Glomerular visceral epithelial cell (primary cell): Measurements from ENCODE around the gene TPRX1.
"Not testable (repeated sequence)": the region's sequence is repeated elsewhere in the genome, so short reads cannot be mapped to it uniquely, and the experiment has no call there.

Experiments
- DNase-seq: peaks from one replicate; pipeline ENCODE4 v3.0.0-alpha.2; 2016; ENCODE audit errors: extremely low spot score

Gene TPRX1

GRCh38 chr19:47804451-47804850, at the start of gene TPRX1:
TSS of gene TPRX1 (minus strand) at chr19:47804551. CDS start at chr19:47804539, 12 bp downstream.
- DNase-seq: not testable (repeated sequence)

- DNase-seq: no peak
Observed at GRCh38 chr19:47853003-47853402, 48.7 kb upstream of the TPRX1 start.

- no peak for DNase-seq
Observed at GRCh38 chr19:47848823-47849473, 44.6 kb upstream of the TPRX1 start.

GRCh38 chr19:47848425-47848822, 44.1 kb upstream of the TPRX1 start:
- DNase-seq: no peak

- no peak for DNase-seq
Observed at GRCh38 chr19:47842941-47843340, 38.6 kb upstream of the TPRX1 start.

- DNase-seq: no peak
Observed at GRCh38 chr19:47839913-47840312, 35.6 kb upstream of the TPRX1 start.

GRCh38 chr19:47839411-47839810, 35.1 kb upstream of the TPRX1 start:
- DNase-seq: no peak

- DNase-seq: no peak
Observed at GRCh38 chr19:47836038-47836437, 31.7 kb upstream of the TPRX1 start.

- DNase-seq: no peak
Observed at GRCh38 chr19:47832723-47833122, 28.4 kb upstream of the TPRX1 start.

- DNase-seq: no peak
Observed at GRCh38 chr19:47826800-47827199, 22.4 kb upstream of the TPRX1 start.

GRCh38 chr19:47824396-47824795, 20.0 kb upstream of the TPRX1 start:
- DNase-seq: no peak

GRCh38 chr19:47821460-47822020, 17.2 kb upstream of the TPRX1 start, which contains the start of gene CRX:
TSS of gene CRX (plus strand) at chr19:47821937. CDS start at chr19:47834444, 12,507 bp downstream.
- no peak for DNase-seq

GRCh38 chr19:47820410-47820809, 16.1 kb upstream of the TPRX1 start:
- DNase-seq: no peak

GRCh38 chr19:47819858-47820257, 15.5 kb upstream of the TPRX1 start:
- no peak for DNase-seq

- DNase-seq: not testable (repeated sequence)
Observed at GRCh38 chr19:47818221-47818620, 13.9 kb upstream of the TPRX1 start.

GRCh38 chr19:47816270-47816669, 11.9 kb upstream of the TPRX1 start:
- not testable (repeated sequence) for DNase-seq

- DNase-seq: no peak
Observed at GRCh38 chr19:47813995-47814328, 9.6 kb upstream of the TPRX1 start.

- DNase-seq: peak; percentile 65
Observed at GRCh38 chr19:47813304-47813994, 9.1 kb upstream of the TPRX1 start.

GRCh38 chr19:47806435-47806834, 2.1 kb upstream of the TPRX1 start:
- no peak for DNase-seq

- no peak for DNase-seq
Observed at GRCh38 chr19:47805313-47805712, 962 bp upstream of the TPRX1 start.

- DNase-seq: not testable (repeated sequence)
Observed at GRCh38 chr19:47803671-47804070, 680 bp downstream of the TPRX1 start.

- not testable (repeated sequence) for DNase-seq
Observed at GRCh38 chr19:47803148-47803547, 1.2 kb downstream of the TPRX1 start.

GRCh38 chr19:47802521-47803043, 1.8 kb downstream of the TPRX1 start:
- no peak for DNase-seq
